Stimulated activated CD8-positive, alpha-beta memory T cell treated with anti-CD3 and anti-CD28 coated beads, Interleukin-4, amount 100 ng/mL, for 1 hour (primary cell): ENCODE results near the gene CACNB2.

Source experiments
- DNase-seq, 2 donors: peaks; one replicate each; pipeline ENCODE4 v3.0.0-alpha.2; 2020; ENCODE audit warnings: low read depth in 2 of 2, low spot score in 1 of 2

Gene CACNB2

DNA sequence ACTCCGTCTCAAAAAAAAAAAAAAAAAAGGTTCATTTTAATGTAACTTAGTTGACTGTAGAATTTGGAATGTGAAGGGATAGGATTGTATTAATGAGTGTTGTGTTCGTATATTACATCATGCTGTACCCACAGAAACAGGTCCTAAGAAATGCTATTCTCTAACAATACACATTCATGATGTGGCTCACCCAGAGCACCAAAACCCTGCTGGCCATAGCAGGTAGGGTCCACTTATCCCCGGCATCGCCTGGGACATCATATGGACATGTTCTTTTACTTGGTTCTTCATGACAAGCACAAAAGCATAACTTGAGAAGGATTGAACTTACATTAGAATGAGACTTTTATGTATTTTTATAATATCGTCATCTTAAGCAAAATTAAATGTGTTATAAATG is 241.5 kb downstream of the CACNB2 start:
- no peak for DNase-seq

DNA sequence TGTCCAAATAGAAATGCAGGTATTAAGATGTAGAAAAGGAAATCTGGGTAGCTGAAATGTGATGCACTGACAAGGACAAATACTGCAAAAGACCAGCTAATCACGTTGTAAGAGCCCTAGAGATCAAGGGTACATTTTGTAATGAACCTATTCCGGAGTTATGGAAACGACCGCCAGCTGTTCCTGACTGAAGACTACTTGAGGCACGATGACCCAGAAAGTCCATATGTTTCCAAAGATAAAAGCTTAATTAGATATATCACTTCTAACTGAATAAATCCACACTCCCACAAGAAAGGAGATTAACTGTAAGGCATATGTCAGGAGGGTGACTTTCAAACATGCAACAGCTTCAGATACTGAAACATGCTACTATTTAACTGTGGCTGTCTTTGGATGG is 257.7 kb downstream of the CACNB2 start:
- DNase-seq: no peak

DNA sequence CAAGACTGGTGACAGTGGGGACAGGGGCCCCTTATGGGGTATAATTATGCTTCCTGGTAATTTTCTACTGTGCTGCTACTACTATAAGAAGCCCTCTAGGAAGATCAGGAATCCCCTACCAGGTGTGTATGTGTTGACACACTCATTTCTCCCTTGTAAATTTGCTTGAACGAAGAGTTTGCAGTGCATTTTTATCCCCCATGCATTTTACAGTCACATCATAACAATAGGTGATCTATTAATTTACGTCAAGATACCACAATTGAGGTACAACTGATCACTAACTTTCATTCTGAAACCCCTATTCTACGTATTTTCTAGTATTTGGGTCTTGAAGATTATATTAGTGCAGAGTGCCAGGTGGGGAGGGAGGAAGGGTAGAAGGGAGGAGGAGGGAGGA is 258.9 kb downstream of the CACNB2 start:
- DNase-seq: no peak

DNA sequence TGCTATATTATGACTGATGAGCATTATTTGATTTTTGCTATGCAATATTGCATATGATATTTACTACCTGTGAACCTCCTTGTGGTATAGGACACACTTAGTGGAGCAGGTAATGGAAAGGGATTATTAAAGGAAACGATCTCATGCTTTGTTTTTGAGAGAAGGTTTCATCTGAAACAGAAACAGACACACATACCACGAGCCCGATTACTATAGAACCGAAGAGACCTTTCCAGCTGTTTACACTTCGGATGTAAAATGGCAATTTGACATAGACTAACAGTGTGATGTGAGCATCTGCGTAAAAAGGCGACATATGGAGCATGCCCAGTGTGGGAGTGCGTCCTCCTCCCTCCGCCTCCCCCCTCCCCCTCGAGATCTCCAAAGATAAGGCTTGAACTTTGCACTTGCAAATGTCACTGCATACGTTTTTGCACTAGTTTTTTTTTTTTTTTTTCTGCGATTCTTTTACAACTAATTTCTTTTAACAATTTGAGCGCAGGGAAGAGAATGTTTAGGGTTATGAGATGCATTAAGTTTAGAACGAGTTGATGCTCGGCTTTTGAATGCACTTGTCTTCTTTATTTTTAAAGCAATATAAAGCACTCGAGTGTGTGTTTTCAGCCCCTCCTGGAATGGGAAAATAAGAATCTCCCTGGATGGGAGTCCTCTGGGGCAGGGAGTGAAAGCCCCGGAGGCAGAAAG is 260.1 kb downstream of the CACNB2 start:
- no peak for DNase-seq

- DNase-seq: no peak
Observed at GRCh38 chr10:18400906-18401245, 260.7 kb downstream of the CACNB2 start.

GRCh38 chr10:18401416-18402195 is 261.4 kb downstream of the CACNB2 start:
- DNase-seq: no peak

DNA sequence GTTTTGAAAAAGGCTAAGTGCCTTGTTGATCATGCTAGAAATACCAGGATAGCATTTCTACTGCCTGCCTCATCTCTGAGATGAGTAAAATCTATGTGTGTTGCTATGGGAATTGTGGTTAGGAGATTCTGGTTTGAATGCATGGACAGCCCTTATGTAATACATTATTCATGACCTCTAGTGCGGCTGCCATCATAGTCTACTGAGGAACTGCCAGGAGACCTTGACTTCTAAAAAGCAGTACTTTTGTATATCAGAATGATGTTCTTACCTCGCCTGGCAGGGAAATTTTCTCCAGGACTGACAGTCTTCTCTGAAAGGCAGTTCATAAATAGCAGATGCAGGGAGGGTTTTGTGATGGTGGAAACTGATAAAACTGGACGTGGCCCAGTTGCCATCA is 262.6 kb downstream of the CACNB2 start:
- no peak for DNase-seq

DNA sequence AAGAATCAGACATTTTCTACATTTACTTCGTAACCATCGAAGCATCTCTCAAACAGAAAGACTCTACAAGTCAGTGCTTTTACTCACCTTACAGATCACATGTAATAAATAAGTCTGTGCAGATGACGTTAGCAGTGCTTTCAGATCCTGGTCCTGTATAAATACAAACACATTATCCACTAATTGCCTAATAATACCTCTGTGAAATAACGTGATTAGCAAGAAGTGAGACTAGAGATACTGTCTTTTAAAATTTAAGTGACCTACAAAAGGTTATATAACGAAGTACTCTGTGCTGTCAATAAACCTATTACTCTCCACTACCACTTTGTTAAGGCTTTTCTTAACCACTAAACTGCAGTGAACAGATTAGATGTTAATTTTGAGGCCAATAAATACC is 264.3 kb downstream of the CACNB2 start:
- DNase-seq: no peak

DNA sequence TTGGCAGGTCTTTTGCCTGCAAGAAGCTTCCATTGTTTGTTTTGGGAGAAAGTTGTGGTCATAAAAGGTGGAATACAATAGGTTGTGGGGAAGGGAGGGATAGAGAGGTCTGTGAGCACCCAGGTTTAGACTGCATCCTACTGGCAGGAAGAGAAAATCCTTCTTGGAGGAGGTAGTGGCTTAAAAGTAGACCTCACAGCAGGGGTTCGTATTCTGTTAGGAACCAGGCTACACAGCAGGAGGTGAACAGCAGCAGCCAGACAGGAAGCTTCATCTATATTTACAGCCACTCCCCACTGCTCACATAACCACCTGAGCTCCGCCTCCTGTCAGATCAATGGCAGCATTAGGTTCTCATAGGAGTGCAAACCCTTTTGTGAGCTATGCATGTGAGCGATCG is 265.9 kb downstream of the CACNB2 start:
- no peak for DNase-seq

DNA sequence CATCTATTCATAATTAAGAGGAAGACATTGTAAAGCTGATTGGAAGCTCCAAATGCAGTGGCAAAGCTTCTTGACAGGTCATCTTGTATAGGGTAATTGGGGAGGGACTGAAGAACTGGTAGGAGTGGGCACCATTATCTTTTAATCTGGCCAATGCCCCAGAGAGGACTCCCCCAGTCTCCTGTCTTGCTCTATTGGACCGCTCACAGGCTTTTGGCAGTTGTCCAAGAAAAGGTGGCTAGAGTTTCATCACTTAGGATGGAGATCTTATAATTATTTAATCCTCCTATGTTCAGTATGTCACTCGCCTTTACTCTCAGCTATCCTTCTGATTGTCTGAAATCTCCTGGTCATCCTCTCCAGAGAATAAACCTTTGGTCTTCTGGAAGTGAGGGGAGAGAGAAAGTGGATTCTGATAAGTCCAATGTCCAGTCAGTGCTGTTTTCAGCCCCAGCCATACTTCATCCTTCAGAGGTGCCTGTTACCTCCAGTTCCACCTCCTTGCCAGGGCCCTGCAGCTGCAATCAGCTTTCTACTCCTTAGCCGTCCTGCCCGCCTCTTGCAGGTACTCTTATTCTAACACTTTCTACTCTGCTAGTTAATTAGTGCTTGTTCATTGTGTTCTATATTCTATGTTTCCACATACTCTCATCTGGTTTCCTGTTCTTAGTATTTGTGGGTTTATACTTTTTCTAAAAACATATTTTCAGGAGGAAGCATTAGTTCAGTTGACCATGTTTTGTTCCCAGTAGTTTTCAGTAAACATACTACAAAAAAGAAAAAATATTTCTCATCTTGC is 269.6 kb downstream of the CACNB2 start:
- no peak for DNase-seq

GRCh38 chr10:18414061-18414460 is 273.8 kb downstream of the CACNB2 start:
- DNase-seq: no peak

DNA sequence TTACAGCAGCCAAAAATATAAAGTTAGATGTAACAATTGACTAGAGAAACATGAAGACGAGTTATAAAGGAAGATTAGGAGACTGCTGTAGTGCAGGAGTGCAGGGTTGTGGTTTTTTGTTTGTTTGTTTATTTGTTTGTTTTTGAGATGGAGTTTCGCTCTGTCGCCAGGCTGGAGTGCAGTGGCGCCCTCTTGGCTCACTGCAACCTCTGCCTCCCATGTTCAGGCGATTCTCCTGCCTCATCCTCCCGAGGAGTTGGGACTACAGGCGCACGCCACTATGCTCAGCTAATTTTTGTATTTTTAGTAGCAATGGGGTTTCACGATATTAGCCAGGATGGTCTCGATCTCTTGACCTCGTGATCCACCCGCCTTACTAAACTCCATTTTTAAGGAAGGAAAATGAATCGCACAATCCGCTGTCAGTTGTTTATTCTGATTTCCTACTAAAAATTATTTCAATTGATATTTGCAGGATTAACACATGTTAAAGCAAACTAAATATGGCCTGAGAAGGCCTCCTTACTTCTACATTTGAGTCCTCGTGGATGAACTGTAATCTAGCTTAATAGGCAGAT is 277.8 kb downstream of the CACNB2 start:
- no peak for DNase-seq

GRCh38 chr10:18418541-18419215 is 278.5 kb downstream of the CACNB2 start:
- DNase-seq: no peak

DNA sequence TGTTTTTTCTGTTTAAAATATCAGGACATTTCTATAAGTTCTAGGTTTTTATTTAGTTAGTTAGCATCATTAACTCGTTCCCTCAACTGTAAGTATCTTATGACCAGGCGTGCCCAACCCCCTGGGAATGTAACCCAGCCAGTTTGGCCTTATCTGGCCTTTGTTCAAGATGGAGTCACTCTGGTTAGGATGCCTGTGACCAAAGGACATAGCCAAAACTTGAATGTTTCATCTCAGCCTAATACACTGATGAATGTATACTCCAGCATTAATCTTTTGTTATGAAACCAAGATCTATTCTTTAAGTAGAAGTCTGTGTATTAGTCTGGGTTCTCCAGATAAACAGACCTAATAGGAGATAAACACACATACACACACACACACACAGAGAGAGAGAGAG is 279.7 kb downstream of the CACNB2 start:
- no peak for DNase-seq

GRCh38 chr10:18421726-18422293 is 281.6 kb downstream of the CACNB2 start:
- DNase-seq: no peak

DNA sequence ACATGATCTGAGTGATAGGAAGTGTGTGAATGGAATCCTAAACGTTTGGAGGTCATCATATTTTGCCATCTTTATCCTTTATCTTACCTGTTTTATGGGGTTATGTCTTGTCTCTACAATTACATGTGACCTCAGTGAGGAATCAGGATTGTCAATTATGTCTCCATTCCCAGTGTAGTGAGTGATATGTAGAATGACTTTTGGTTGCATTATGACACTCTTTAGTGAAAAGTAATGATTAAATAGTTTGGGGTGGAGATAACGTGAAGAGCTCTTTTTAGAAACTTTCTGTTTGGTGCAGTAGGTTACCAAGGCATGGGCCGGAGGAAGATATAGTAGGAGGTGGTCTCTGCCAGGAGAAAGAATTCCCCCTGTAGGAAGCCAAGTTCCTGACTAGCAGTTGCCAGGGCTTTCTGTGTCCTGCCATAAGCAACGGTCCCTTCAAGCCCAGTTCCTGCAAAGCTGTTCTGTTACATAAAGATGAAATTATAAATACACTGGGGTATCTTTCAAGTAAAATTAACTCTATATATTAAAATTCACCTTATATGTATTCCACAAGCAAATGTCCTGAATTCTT is 282.9 kb downstream of the CACNB2 start:
- DNase-seq: no peak

- DNase-seq: no peak
Observed at GRCh38 chr10:18424200-18424599, 284.0 kb downstream of the CACNB2 start.

DNA sequence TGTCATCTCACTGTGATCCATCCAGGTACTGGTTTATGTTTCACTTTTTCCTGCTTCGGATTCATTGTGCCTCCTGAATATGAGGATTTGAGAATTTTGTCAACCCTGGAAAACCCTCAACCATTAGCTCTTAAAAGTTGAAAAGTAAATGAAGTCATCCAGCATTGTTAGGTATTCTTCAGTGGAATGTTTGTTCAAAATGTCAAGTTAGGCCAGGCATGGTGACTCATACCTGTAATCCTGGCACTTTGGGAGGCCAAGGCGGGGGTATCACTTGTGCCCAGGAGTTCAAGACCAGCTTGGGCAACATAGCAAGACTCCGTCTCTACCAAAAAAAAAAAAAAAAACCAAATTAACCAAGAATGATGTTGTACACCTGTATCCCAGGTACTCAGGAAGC is 289.1 kb downstream of the CACNB2 start:
- DNase-seq: no peak

DNA sequence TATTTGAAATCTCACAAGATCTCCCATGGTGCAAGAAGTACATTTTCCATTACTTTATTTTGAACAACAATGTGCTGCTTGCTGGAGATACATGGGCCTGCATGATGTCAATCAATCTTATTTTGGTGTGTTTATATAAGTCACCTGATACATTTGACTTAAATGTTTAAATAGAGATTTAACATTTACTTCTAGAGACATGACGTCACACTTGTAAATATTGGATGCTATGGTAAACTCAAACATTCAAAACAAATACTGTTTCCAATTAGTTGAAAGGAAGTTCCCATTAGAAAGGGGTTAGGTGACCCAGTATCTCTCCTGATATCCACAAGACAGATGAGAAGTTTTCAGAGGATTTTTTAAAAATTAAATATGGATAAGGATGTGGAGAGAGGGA is 296.7 kb downstream of the CACNB2 start:
- DNase-seq: no peak

- no peak for DNase-seq
Observed at GRCh38 chr10:18437486-18437885, 297.3 kb downstream of the CACNB2 start.
